ENCODE data around the gene MYH7.

GRCh38 chr14:23435543-23436326, at the start of gene MYH7:
- TF ChIP-seq CTCF (IDR thresholded peaks at IDR 0.05) (no peak), POLR2A (IDR thresholded peaks at IDR 0.05) (no peak)
